MCF 10A (cell line): ENCODE data around the gene CLNK. TPM values are rescaled to one million over a fixed set of nuclear protein-coding genes. Genes with fewer than 3 reads are reported as not detected.

ENCODE experiments used
- BruUV-seq: library from RNA; stranded (reverse); fragments of 400-500 nt; replicated peaks from 2 replicates; lab custom pipeline; 2021; lab: Mats Ljungman, UMichigan
- CTCF ChIA-PET: fragments of 300-600 bp; sonication (Branson Sonifier 250); formaldehyde crosslinking; extraction: SDS; loops from one replicate; lab custom pipeline; 2021; ENCODE audit warnings: antibody characterized with exemption, inconsistent platforms; lab: Yijun Ruan, JAX
- POLR2A ChIA-PET: fragments of 300-600, 350-650 bp; sonication (Branson Sonifier 250); formaldehyde crosslinking; extraction: SDS; loops from one replicate; lab custom pipeline; 2020; ENCODE audit warnings: antibody characterized with exemption, inconsistent platforms; lab: Yijun Ruan, JAX
- DNase-seq: peaks from one replicate; pipeline ENCODE4 v3.0.0-alpha.2; 2018; ENCODE audit not compliant: unreplicated experiment
- H3K27ac Mint-ChIP-seq: one replicate; pipeline ENCODE4 v1.8.0; 2022; ENCODE audit warnings: mild to moderate bottlenecking, low read depth, mixed read lengths; ENCODE audit not compliant: unreplicated experiment
- H3K27me3 Mint-ChIP-seq: one replicate; pipeline ENCODE4 v1.8.0; 2022; ENCODE audit warnings: mixed read lengths; ENCODE audit not compliant: insufficient read depth, unreplicated experiment
- H3K36me3 Mint-ChIP-seq: one replicate; pipeline ENCODE4 v1.8.0; 2022; ENCODE audit warnings: mild to moderate bottlenecking, moderate library complexity, mixed read lengths; ENCODE audit not compliant: insufficient read depth, unreplicated experiment
- H3K4me1 Mint-ChIP-seq: one replicate; pipeline ENCODE4 v1.8.0; 2022; ENCODE audit warnings: mixed read lengths; ENCODE audit not compliant: insufficient read depth, unreplicated experiment
- H3K4me3 Mint-ChIP-seq: one replicate; pipeline ENCODE4 v1.8.0; 2022; ENCODE audit warnings: mild to moderate bottlenecking, moderate library complexity, mixed read lengths; ENCODE audit not compliant: unreplicated experiment
- H3K9me3 Mint-ChIP-seq: one replicate; pipeline ENCODE4 v1.8.0; 2022; ENCODE audit warnings: mixed read lengths; ENCODE audit not compliant: unreplicated experiment
- intact Hi-C: fragments of 100-400 bp; cut with micrococcal nuclease; formaldehyde crosslinking; loops from 2 replicates; pipeline ENCODE4 v1.14.1; 2022
- total RNA-seq: library from RNA; stranded (reverse); gene quantifications from 2 replicates; pipeline ENCODE4 v1.2.3, GENCODE V29; 2022
- TF ChIP-seq, protein P1 (sequence below): fragments of 200-600 bp; IDR thresholded peaks from one replicate; pipeline ENCODE4 v1.8.0; 2022; ENCODE audit warnings: antibody characterized with exemption, mild to moderate bottlenecking; ENCODE audit not compliant: unreplicated experiment

Gene CLNK
- total RNA-seq, 1 experiment from 2014 or later = not detected

DNA sequence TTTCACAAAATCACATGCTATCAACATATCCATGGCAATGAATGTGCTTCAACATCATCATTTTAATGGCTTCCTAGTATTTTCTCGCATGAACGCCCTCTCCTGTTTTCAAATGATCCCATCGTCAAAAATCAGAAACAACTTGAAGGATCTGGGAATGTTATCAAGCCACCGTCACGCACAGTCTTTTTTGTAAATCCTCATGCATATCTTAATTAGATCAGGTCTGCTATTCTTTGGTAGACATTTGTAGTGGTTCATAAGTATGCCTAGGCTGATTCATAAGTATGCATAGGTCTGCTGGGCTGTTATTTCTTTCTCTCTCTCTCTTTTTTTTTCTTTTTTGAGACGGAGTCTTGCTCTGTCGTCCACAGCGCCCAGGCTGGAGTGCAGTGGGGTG lies 101.6 kb downstream of the CLNK start:
- H3K9me3 Mint-ChIP-seq = no peaks in the 10 kb centered on the region
- no peaks in the 10 kb centered on the region for H3K27me3 Mint-ChIP-seq

DNA sequence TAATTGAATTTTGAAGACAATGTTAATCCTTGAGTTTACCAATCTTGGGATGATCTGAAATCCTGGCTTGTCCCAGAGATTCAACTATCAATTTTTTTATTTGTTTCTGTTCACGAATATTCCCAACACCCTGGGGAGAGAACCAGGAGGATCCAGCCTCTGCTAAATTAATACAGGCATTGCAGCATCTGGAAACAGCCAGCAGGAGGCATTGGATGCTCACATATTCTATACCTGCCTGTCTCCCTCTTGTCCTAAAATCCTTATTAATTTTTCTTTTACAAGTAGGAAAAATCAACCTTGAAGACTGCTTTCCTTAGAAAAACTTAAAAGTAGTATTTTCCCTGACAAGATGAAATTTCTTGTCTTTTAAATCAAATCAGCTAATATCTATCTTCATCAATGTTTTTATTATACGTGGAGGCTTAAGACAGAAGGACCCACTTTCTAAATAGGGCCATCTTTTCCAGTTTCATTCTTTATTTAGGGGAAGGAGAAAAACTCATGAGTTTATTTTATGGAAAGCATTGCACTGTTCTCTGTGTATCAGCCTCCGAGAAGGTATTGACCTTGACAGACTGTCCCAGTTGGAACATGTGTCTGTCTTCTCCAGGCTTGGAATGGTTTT lies 102.4 kb downstream of the CLNK start:
- CTCF ChIA-PET = interaction anchor here (0.6 to 3.2 kb wide), 28 partner anchors 8 to 1223 kb away, joined by 3 to 15 read pairs (median 4); no protein-coding TSS in a partner anchor
- POLR2A ChIA-PET = interaction anchor here (0.5 kb wide), 1 partner anchor 1372 kb away, joined by 3 read pairs; no protein-coding TSS in a partner anchor
- Mint-ChIP-seq H3K4me3 (no peak overlapping the region), H3K27me3 (no peaks in the 10 kb centered on the region), H3K36me3 (no peaks in the 10 kb centered on the region), H3K9me3 (no peaks in the 10 kb centered on the region), H3K27ac (no peak overlapping the region), H3K4me1 (no peaks in the 10 kb centered on the region)
- intact Hi-C loops = loop anchor here (1.0 kb wide), 3 partner anchors 842 to 1138 kb away; no protein-coding TSS in a partner anchor
- DNase-seq = peak; percentile 69
- no TSS peak for BruUV-seq
- TF ChIP-seq, protein P1, sequence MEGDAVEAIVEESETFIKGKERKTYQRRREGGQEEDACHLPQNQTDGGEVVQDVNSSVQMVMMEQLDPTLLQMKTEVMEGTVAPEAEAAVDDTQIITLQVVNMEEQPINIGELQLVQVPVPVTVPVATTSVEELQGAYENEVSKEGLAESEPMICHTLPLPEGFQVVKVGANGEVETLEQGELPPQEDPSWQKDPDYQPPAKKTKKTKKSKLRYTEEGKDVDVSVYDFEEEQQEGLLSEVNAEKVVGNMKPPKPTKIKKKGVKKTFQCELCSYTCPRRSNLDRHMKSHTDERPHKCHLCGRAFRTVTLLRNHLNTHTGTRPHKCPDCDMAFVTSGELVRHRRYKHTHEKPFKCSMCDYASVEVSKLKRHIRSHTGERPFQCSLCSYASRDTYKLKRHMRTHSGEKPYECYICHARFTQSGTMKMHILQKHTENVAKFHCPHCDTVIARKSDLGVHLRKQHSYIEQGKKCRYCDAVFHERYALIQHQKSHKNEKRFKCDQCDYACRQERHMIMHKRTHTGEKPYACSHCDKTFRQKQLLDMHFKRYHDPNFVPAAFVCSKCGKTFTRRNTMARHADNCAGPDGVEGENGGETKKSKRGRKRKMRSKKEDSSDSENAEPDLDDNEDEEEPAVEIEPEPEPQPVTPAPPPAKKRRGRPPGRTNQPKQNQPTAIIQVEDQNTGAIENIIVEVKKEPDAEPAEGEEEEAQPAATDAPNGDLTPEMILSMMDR = peak; percentile 71

More for the DNA sequence above, 101.6 kb downstream of the CLNK start:
- DNase-seq = no peak
- H3K27ac Mint-ChIP-seq = no peak overlapping the region
- intact Hi-C loops = loop anchor here (1.0 kb wide), 3 partner anchors 841 to 1137 kb away; no protein-coding TSS in a partner anchor
- H3K4me1 Mint-ChIP-seq = no peaks in the 10 kb centered on the region
- TF ChIP-seq, protein P1 = no peak
- H3K4me3 Mint-ChIP-seq = no peak overlapping the region
- BruUV-seq = no TSS peak
- ChIA-PET CTCF (interaction anchor here (0.9 to 3.2 kb wide), 12 partner anchors 10 to 1222 kb away, joined by 3 to 15 read pairs (median 4); no protein-coding TSS in a partner anchor), POLR2A (no interaction called here)
- no peaks in the 10 kb centered on the region for H3K36me3 Mint-ChIP-seq

DNA sequence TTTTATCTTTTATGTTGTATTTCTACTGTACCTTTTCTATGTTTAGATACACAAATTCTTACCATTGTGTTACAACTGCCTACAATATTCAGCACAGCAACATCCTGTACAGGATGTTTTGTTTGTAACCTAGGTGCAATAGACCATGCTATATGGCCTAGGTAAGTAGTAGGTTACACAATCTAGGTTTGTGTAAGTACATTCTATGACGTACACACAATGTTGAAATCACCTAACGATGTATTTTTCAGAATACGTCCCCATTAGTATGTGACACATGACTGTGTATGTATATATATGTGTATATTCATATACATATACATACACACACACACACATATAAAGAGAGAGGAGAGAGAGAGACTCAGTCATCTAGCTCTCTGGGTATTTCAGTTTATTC lies 103.5 kb downstream of the CLNK start:
- Mint-ChIP-seq H3K4me1 (no peaks in the 10 kb centered on the region), H3K36me3 (no peaks in the 10 kb centered on the region), H3K4me3 (no peak overlapping the region), H3K27ac (peak overlapping the region; percentile 21), H3K27me3 (no peaks in the 10 kb centered on the region), H3K9me3 (no peaks in the 10 kb centered on the region)
- intact Hi-C loops = no loop called here
- TF ChIP-seq, protein P1 = no peak
- ChIA-PET CTCF (interaction anchor here (0.6 to 3.2 kb wide), 34 partner anchors 8 to 1682 kb away, joined by 3 to 15 read pairs (median 4); no protein-coding TSS in a partner anchor), POLR2A (interaction anchor here (1.0 kb wide), 1 partner anchor 848 kb away, joined by 3 read pairs; no protein-coding TSS in a partner anchor)
- DNase-seq = peak; percentile 52
- no TSS peak for BruUV-seq

DNA sequence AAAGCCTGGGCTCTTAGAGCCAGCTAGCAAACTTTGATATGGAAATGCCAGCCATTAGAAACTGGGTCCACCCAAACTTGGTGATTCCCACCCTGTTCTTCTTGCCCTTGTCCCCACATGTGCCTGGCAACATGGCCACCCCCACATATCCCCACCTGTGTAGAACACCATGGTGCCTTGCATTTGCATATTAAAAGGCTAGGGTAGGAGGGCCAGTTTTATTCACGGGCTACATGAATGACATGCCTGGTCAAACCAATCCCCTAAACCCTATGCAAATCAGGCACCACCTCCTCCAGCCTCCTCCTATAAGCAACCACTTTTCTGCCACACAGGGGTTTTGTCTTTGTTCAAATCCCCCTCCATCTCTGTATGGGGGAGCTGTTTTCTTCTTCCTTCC lies 104.9 kb downstream of the CLNK start:
- intact Hi-C loops = no loop called here
- no peaks in the 10 kb centered on the region for H3K27me3 Mint-ChIP-seq
- no peak overlapping the region for H3K27ac Mint-ChIP-seq
- no peak overlapping the region for H3K4me3 Mint-ChIP-seq
- TF ChIP-seq, protein P1 = no peak
- no peaks in the 10 kb centered on the region for H3K36me3 Mint-ChIP-seq
- ChIA-PET POLR2A (no interaction called here), CTCF (interaction anchor here (0.5 to 1.1 kb wide), 3 partner anchors 102 to 1140 kb away, joined by 3 read pairs; no protein-coding TSS in a partner anchor)
- BruUV-seq = no TSS peak
- peaks cover 7% of the 10 kb centered on the region for H3K9me3 Mint-ChIP-seq
- H3K4me1 Mint-ChIP-seq = no peaks in the 10 kb centered on the region
- DNase-seq = no peak
